Suprapubic skin (tissue), 4 donors: Measurements from ENCODE around the gene ZDHHC13.

Source experiments
- POLR2A ChIP-seq, 2 donors: fragments of 450-650 bp; IDR thresholded peaks; one replicate each; pipeline ENCODE4 v1.6.1; 2017; ENCODE audit warnings: antibody characterized with exemption in 2 of 2, mild to moderate bottlenecking in 2 of 2, moderate library complexity in 2 of 2
- POLR2AphosphoS5 ChIP-seq, 3 donors: sonication (generic); formaldehyde crosslinking; IDR thresholded peaks; one replicate each; pipeline ENCODE4 v1.6.1; 2017; ENCODE audit warnings: antibody characterized with exemption in 3 of 3
- TF ChIP-seq, protein P1 (sequence below), 2 donors: fragments of 200-600 bp in 1 of 2; fragments of 450-650 bp in 1 of 2; sonication (generic) in 1 of 2; IDR thresholded peaks; one replicate each; pipeline ENCODE4 v1.5.1; 2016 to 2019; ENCODE audit warnings: antibody characterized with exemption in 2 of 2, mild to moderate bottlenecking in 1 of 2, moderate library complexity in 1 of 2

- TF ChIP-seq POLR2A (IDR thresholded peaks at IDR 0.05) (no peak), POLR2AphosphoS5 (IDR thresholded peaks at IDR 0.05) (no peak)
- TF ChIP-seq, protein P1, sequence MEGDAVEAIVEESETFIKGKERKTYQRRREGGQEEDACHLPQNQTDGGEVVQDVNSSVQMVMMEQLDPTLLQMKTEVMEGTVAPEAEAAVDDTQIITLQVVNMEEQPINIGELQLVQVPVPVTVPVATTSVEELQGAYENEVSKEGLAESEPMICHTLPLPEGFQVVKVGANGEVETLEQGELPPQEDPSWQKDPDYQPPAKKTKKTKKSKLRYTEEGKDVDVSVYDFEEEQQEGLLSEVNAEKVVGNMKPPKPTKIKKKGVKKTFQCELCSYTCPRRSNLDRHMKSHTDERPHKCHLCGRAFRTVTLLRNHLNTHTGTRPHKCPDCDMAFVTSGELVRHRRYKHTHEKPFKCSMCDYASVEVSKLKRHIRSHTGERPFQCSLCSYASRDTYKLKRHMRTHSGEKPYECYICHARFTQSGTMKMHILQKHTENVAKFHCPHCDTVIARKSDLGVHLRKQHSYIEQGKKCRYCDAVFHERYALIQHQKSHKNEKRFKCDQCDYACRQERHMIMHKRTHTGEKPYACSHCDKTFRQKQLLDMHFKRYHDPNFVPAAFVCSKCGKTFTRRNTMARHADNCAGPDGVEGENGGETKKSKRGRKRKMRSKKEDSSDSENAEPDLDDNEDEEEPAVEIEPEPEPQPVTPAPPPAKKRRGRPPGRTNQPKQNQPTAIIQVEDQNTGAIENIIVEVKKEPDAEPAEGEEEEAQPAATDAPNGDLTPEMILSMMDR (IDR thresholded peaks at IDR 0.05) = no peak
Measured at GRCh38 chr11:19201737-19202605, 85.0 kb downstream of the ZDHHC13 start, which contains the start of gene CSRP3.
